NCI-H2107 treated with DMSO at 0.1 percent for 48 hours (cell line): ENCODE measurements around the gene MST1R.
"Not testable (repeated sequence)": the region's sequence is repeated elsewhere in the genome, so short reads cannot be mapped to it uniquely, and the experiment has no call there.

Experiments
- DNase-seq: peaks from one replicate; lab custom pipeline; 2025; ENCODE audit not compliant: unreplicated experiment; lab: John Stamatoyannopoulos, UW

MST1R gene

GRCh38 chr3:49911611-49912010 is 7.9 kb upstream of the MST1R start:
- DNase-seq = no peak

DNA sequence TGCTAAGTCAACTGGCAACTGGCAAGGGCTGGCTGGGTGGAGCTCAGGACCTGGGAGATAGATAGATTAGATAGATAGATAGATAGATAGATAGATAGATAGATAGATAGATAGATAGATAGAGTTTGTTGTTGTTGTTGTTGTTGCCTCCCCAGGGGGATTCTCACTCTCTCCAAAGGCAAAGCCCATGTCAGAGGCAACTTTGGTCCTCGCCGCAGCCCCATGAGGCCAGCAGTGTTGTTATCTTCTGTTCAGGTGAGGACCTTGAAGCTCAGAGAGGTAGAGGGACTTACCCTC is 7.4 kb upstream of the MST1R start:
- no peak for DNase-seq

DNA sequence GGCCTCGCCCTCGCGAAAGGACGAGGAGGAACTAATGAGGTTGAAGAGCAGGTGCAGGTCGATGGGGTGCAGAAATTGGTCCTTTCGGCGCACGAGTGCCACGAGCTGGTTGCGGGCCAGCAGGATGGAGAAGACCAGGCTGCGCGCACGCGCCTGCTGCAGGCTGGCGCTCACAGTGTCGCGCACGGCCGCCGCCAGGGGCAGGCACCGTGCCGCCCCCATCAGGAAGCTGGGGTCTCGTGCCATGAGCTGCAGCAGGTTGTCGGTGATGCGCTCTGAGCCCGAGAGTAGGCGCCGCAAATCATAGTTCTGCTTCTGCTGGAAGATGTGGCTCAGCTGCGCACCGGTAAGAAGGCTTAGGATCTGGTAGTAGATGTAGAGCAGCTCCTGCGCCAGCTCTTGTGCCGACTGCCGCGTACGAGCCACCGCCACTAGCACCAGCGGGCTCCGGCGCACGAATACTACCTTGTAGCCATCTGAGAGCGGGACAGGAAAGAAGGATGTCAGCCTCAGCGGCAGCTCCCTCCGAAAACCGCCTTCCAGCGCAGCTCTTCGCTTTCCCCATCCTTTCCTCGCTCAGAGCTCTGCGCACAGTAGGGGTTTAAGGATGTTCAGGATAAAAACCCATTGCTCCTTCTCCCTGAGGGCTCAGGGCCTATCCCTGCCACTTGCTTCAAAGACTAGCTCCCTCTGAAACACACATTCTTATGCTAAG is 6.9 kb upstream of the MST1R start:
- no peak for DNase-seq

DNA sequence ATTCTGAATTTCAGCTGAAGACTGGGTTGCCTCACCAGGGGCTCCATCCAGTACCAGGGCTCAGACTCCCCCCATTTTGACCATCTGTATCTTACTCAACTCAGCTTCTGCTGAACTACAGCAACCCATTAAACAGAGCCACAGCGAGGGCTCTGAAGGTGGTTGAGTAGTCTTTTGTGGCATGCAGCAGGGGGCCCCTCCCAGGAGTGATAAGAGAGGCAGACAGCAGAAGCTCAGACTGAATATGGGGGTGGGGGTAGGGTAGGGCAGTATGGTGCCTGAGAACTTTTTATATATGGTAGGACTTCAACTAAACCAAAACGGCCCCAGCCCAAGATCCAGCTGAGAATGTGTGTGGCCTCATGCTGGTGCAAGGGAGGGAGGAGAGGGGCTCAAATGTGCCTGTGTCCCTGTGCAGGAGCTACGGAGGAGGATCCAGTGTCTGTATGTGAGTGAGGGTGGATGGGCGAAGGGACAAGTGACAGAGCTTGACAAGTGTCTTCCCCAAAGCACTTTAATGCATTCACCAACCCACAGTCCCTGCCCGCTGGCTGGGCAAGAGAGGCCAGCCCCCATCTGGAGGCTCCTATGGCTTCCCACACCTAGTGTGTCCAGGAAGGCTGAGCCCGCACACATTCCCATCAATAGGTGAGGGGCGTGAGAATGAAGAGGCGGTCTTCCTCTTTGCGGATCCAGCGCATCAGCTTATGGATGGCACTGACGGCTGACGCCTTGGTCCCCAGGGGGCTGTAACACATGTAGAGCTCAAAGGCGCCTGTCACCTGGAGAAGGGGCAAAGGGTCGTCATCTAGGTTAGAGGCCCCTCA is 4.9 kb upstream of the MST1R start:
- no peak for DNase-seq

GRCh38 chr3:49906073-49906743 is 2.5 kb upstream of the MST1R start:
- DNase-seq = no peak

- DNase-seq = not testable (repeated sequence)
These were observed 775 bp upstream of the MST1R start for GRCh38 chr3:49904448-49904847.

GRCh38 chr3:49902511-49903345 is 945 bp downstream of the MST1R start:
- DNase-seq = no peak

GRCh38 chr3:49901366-49902339 is 2.0 kb downstream of the MST1R start:
- DNase-seq = no peak

DNA sequence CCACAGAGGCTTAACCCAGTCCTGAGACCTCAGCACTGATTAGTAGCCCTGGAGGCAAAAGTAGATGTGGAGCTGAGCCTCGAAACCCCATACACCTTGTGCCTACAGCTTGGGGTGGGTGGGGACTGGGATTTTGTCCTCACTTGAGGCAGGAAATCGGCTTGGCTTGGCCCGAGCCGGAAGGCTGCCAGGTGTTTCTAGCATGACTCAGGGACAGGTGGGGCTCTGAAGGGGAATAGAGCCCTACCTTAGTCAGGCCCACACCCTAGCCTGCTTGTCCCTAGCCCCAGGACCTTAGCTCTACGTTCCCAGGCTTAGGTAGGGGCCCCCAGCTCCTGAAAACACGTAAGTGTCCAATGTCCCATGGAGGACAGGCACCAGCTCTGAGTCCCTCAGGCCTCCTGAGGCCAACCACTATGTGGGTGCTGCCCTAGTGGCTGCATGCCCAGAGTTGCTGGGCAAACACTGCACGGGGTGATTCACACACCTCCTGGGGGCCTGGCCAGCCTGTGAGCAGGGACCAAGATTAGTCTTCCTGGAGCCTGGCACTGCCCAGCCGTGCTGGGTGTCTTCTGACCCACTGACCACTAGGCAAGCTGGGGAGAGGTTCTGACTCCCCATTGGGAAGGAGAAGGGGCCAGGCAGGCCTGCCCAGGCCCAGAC is 3.1 kb downstream of the MST1R start:
- no peak for DNase-seq

DNA sequence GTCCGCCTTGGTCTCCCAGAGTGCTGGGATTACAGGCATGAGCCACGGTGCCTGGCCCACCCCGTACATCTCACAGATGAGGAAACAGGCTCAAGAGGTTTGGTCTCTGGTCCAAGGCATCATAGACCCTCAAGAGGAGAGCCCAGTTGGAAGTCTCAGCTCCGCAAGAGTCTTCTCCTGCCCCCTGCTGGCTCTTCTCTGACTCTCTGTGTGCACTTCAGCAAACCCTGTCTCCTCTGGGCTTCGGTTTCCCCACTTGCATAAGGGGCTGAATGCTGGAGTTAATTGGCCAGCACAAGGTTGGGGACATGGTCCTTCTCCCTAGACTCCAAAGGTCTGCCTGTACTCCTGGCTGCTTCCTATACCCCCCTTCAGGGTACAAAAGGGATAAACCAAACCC is 3.9 kb downstream of the MST1R start:
- DNase-seq = no peak

DNA sequence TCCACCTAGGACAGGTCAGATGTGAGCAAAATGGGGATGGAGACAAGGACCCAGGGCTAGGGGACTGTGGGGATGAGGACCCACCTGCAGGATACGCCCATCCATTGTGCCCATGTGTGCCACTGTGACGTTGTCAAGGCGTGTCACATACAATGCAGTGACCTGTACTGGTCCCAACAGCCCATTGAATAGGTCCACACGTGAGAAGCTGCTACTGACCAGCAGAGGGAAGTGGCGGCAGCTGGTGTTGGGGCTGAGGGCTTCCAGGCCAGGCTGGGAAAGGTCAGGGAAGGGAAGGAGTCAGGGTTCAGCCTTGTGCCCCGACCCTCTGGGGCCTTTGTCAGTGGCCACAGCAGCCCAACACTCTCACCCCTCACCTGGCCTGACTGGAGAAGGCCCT is 4.7 kb downstream of the MST1R start:
- DNase-seq = no peak

DNA sequence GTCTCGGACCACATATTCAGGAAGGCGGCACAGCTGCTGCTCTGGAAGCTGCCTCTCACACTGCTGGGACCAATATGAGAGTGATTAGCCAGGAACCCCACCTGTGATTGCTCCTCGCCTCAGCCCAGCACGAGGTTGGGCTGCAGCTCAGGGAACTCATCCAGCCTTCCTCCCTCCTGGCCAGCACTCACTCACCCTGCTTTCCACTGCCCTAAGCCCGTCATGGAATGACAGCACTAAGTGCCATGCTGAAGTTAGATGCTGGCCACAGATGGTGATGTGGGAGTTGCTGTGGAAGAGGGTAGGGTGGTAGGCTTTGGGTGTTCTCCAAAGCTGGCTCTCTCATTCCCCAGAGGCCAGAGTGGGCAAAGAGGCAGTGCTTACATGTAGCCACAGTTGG is 7.3 kb downstream of the MST1R start:
- DNase-seq = no peak

- DNase-seq = no peak
These were observed 7.9 kb downstream of the MST1R start for GRCh38 chr3:49895791-49896190.

DNA sequence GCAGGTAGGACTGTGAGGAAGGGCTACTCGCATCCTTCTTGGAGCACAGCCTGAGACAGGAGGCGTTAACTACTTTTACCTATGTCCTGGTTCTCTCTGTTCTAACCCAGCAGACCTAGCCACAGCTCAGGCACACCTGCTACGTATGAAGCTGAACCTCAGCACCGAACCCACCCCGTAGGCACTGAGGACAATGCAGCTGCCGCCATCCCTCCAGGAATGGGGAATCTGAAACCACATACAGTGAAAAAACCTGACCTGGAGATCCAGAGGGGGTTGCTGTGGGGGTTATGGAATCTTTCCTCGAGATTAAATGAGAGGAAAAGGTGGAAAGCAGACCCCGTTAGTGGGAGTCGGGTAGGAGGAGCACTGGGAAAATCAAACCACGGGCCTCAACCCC is 14.4 kb downstream of the MST1R start:
- DNase-seq = no peak

DNA sequence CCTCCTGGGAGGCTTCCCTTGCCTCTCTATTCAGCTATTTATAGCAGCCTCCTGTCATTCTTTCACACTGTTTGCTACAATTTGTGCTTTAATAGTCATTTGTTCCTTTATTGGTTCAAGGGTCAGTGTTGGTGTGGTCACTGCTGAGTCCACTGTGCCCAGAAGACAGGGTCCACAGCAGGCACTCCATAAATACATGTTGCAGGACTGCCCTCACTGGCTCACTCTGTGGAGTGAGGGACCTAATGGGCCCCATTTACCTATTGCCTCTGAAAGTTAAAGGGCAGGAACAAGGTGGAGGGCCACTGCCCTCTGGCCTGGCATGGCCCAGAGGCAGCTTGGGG is 16.8 kb downstream of the MST1R start:
- DNase-seq = no peak

DNA sequence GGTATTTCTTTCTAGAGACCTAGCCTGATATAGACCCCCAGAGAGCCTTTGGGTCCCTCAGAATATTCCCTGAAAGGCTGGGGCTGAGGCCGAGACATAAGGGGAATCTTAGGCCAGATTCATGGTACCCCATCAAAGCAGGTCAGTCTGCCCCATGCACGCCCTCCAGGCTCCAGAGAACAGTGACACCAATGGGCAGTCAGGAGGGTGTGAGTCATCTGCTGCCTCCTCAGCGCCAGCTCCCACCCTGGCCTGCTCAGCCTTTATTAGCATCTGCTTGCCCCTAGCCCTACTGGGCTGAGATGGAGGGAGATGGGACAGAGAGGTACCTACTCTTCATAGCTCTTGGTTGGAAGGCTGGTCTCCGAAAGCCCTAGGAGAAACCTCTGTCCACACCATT is 19.7 kb downstream of the MST1R start:
- no peak for DNase-seq

GRCh38 chr3:49882166-49882565 is 21.5 kb downstream of the MST1R start:
- no peak for DNase-seq

- DNase-seq = no peak
These were observed 22.9 kb downstream of the MST1R start for GRCh38 chr3:49880581-49881315.

- no peak for DNase-seq
These were observed 24.0 kb downstream of the MST1R start for GRCh38 chr3:49879721-49880120.
